ENCODE data around the gene KMT5C.

KMT5C gene

GRCh38 chr19:55384131-55384919 is 44.6 kb downstream of the KMT5C start, which contains the start of gene TMEM238:
TSS of gene TMEM238 (minus strand) at chr19:55384292. CDS start at chr19:55384259, 33 bp downstream.
- no peak for ATAC-seq
- TF ChIP-seq, protein P1, sequence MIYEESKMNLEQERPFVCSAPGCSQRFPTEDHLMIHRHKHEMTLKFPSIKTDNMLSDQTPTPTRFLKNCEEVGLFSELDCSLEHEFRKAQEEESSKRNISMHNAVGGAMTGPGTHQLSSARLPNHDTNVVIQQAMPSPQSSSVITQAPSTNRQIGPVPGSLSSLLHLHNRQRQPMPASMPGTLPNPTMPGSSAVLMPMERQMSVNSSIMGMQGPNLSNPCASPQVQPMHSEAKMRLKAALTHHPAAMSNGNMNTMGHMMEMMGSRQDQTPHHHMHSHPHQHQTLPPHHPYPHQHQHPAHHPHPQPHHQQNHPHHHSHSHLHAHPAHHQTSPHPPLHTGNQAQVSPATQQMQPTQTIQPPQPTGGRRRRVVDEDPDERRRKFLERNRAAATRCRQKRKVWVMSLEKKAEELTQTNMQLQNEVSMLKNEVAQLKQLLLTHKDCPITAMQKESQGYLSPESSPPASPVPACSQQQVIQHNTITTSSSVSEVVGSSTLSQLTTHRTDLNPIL (CRISPR knock-in tag; IDR thresholded peaks at IDR 0.05; ENCODE audit: low read depth), result no peak
- TF ChIP-seq BACH2 (CRISPR knock-in tag; IDR thresholded peaks at IDR 0.05; ENCODE audit: borderline replicate concordance), result no peak
- TF ChIP-seq PPARA (CRISPR knock-in tag; IDR thresholded peaks at IDR 0.05; ENCODE audit: borderline replicate concordance), result no peak
- no peak for TF ChIP-seq ZNF70 (CRISPR knock-in tag; IDR thresholded peaks at IDR 0.05)
- TF ChIP-seq CSRNP3 (CRISPR knock-in tag; IDR thresholded peaks at IDR 0.05), result no peak
- TF ChIP-seq ARNTL (CRISPR knock-in tag; IDR thresholded peaks at IDR 0.05; ENCODE audit: borderline replicate concordance, low read depth), result no peak
- no peak for TF ChIP-seq ZNF565 (CRISPR knock-in tag; conservative IDR thresholded peaks at IDR 0.05; ENCODE audit: low read depth)

DNA sequence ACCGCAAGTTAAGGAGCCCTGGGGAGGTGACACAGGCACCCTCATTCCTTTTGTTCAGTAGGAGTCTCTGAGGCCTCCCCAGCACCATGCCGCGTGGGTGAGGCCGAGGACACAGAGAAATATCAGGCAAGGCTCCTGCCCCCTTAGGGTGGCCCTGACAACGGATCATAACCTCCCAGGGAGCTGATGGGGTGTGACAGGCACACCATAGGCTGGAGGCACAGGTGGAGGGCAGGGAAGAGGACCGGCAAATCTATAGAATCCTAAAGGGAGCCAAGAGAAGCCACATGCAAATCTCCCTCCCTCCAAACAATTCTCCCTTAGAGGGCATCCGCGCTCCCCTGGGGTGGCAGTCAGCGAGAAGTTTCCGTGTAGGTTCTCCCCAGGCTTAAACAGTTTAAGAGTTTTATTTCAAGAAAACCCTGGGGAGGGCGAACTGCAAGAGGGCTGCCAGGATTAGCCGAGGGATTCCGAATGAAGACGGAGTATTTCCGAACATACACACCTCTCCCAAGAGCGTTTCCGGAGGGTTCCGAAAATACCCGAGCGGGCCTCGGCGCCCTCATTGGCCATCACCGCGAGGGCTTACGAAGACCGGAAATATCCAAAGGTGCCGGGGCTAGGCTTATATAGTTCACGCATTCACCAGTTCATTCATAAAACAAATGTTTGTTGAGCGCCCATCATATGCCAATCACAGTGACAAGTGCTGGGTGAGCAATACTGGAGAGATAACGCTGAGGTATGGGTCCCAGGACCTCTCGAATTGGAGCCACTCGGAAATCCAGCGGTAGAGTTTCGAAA is 45.4 kb downstream of the KMT5C start:
- TF ChIP-seq ARNTL (CRISPR knock-in tag; IDR thresholded peaks at IDR 0.05; ENCODE audit: borderline replicate concordance, low read depth) (no peak), ZFP30 (CRISPR knock-in tag; IDR thresholded peaks at IDR 0.05) (no peak), BACH2 (CRISPR knock-in tag; IDR thresholded peaks at IDR 0.05; ENCODE audit: borderline replicate concordance) (no peak), OSR1 (CRISPR knock-in tag; IDR thresholded peaks at IDR 0.05) (no peak), TCF4 (CRISPR knock-in tag; IDR thresholded peaks at IDR 0.05; ENCODE audit: borderline replicate concordance) (no peak), RARB (CRISPR knock-in tag; IDR thresholded peaks at IDR 0.05) (no peak), ZC3H10 (CRISPR knock-in tag; IDR thresholded peaks at IDR 0.05) (no peak), CSRNP3 (CRISPR knock-in tag; IDR thresholded peaks at IDR 0.05) (no peak), TSHZ2 (CRISPR knock-in tag; IDR thresholded peaks at IDR 0.05) (no peak), ESRRG (CRISPR knock-in tag; IDR thresholded peaks at IDR 0.05) (no peak), CSDC2 (CRISPR knock-in tag; IDR thresholded peaks at IDR 0.05) (no peak), SNAI2 (CRISPR knock-in tag; IDR thresholded peaks at IDR 0.05) (no peak), ZNF565 (CRISPR knock-in tag; conservative IDR thresholded peaks at IDR 0.05; ENCODE audit: low read depth) (no peak), ZFP3 (CRISPR knock-in tag; IDR thresholded peaks at IDR 0.05) (no peak)
- peak; percentile 90 for ATAC-seq

DNA sequence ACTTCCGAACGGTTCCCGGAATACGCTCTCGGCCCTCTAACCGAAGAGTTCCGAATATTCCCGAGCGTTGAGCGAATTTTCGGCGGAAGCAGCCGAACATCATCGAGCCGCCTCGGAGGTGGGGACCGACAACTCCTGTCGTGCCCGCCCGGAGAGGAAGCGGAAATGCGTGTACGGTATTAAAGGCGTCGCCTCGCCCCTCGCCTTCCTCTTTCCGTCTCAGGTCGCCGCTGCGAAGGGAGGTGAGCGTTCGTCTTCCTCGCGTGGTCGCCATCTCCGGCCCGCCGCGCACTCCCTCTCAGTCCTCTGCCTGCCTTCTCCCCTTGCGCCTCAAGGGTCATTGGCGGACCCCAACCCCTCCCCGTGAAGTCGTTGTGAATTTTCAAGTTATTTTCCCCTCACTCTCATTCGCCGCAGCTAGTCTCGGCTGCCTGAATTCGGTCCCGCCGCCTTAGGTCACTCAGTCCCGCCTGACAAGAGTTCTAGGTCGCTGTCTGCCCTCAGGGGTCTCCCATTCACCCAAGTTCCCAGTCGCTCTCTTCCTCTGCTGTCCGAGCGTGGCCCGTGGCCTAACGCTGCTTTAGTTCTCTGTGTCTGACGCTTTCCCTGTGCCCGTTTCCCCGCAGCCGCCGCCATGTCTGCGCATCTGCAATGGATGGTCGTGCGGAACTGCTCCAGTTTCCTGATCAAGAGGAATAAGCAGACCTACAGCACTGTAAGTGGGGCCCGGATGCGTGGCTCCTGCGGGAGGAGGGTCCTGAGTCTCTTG is 46.2 kb downstream of the KMT5C start, which contains the start of gene RPL28:
TSS of gene RPL28 (plus strand) at position 209 of the 769 bp plus-strand sequence. CDS start at position 635, 426 bp downstream.
- peak; percentile 84 for ATAC-seq
- no peak for TF ChIP-seq PPARA (CRISPR knock-in tag; IDR thresholded peaks at IDR 0.05; ENCODE audit: borderline replicate concordance)
- TF ChIP-seq ZFP3 (CRISPR knock-in tag; IDR thresholded peaks at IDR 0.05), result no peak
- TF ChIP-seq CSDC2 (CRISPR knock-in tag; IDR thresholded peaks at IDR 0.05), result no peak
- no peak for TF ChIP-seq ZNF8 (CRISPR knock-in tag; IDR thresholded peaks at IDR 0.05)
- no peak for TF ChIP-seq BACH2 (CRISPR knock-in tag; IDR thresholded peaks at IDR 0.05; ENCODE audit: borderline replicate concordance)
- TF ChIP-seq GLIS3 (CRISPR knock-in tag; IDR thresholded peaks at IDR 0.05), result no peak
- TF ChIP-seq, protein P2, sequence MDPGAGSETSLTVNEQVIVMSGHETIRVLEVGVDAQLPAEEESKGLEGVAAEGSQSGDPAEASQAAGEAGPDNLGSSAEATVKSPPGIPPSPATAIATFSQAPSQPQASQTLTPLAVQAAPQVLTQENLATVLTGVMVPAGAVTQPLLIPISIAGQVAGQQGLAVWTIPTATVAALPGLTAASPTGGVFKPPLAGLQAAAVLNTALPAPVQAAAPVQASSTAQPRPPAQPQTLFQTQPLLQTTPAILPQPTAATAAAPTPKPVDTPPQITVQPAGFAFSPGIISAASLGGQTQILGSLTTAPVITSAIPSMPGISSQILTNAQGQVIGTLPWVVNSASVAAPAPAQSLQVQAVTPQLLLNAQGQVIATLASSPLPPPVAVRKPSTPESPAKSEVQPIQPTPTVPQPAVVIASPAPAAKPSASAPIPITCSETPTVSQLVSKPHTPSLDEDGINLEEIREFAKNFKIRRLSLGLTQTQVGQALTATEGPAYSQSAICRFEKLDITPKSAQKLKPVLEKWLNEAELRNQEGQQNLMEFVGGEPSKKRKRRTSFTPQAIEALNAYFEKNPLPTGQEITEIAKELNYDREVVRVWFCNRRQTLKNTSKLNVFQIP (CRISPR knock-in tag; IDR thresholded peaks at IDR 0.05; ENCODE audit: borderline replicate concordance, low read depth), result no peak
- no peak for TF ChIP-seq ESRRG (CRISPR knock-in tag; IDR thresholded peaks at IDR 0.05)
- no peak for TF ChIP-seq CSRNP3 (CRISPR knock-in tag; IDR thresholded peaks at IDR 0.05)
- no peak for TF ChIP-seq TOX (CRISPR knock-in tag; IDR thresholded peaks at IDR 0.05; ENCODE audit: borderline replicate concordance)
- no peak for TF ChIP-seq ZNF70 (CRISPR knock-in tag; IDR thresholded peaks at IDR 0.05)
- no peak for TF ChIP-seq RARB (CRISPR knock-in tag; IDR thresholded peaks at IDR 0.05)

Data from SK-N-SH treated with all-trans-retinoic acid at 6 μM for 48 hours (cell line).